HK-2 (cell line): ENCODE data around the gene AGAP3.

Source experiments
- DNase-seq: peaks from one replicate; pipeline ENCODE4 v3.0.0-alpha.2; 2018; ENCODE audit not compliant: unreplicated experiment

The AGAP3 gene

DNA sequence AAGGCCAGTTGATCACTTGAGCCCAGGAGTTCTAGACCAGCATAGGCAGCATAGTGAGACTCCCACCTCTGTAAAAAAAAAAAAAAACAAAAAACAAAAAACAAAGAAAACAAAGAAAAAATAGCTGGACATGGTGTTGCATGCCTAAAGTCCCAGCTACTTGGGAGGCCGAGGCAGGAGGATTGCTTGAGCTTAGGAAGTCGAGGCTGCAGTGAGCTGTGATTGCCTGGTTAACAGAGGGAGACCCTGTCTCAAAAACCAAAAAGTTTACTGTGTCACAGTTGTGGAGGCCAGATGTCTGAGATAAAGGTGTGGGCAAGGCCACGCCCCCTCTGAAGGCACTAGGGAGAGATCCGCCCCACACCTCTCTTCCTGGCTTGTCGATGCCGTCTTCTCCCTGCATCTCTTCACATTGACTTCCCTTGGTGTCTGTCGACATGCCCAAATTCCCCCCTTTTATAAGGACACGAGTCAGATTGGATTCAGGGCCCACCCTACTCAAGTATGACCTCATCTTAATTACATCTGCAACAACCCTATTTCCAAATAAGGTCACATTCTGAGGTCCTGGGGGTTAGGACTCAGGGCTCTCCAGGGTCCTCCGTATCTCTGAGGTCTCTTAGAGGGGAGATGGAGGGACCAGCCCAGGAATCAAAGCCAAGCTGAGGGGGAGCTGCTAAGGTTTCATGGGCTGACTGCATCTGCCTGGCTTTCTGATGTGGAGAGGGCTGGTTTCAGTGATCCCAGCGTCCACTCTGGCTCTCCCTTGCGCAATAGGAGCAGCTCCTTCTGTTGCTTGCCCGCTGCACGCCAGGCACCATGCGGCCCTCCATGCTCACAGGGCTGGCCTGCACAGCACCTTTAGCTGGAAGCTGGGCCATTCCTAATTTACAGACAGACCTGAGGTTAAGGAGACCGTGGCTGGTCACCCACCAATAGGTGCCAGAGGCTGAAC lies 23.1 kb downstream of the AGAP3 start:
- no peak for DNase-seq

DNA sequence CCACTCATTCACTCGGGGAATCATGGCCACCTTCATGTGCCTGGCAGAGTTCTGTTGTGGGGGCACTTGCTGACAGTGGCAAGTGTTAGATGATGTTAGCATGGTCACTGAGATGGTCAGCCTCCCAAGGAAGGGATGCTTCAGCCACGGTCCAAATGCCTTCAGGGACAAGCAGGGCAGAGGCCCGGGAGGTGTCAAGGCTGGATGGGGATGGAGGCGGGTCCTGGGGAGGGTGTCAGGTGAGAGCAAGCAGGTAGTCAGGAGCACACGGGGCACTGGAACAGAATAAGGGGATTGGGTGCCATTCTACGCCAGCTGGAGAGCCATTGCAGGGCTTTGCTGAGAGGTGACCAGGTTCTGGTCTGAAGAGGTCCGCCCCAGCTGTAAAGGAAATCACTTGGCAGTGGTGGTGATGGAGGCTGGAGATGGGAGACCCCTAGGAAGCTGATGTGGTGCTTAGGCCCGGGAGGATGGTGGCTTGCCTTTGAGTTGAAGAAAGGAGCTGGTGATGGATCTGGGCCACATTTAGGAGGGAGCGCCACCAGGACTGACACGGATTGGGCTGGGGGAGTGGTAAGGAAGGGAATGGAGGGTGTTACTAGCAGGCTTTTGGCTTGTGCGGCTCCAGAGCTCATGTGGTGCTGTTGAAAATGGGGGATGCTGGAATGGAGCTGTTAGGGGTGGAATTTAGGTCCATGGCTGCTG lies 24.1 kb downstream of the AGAP3 start:
- no peak for DNase-seq

DNA sequence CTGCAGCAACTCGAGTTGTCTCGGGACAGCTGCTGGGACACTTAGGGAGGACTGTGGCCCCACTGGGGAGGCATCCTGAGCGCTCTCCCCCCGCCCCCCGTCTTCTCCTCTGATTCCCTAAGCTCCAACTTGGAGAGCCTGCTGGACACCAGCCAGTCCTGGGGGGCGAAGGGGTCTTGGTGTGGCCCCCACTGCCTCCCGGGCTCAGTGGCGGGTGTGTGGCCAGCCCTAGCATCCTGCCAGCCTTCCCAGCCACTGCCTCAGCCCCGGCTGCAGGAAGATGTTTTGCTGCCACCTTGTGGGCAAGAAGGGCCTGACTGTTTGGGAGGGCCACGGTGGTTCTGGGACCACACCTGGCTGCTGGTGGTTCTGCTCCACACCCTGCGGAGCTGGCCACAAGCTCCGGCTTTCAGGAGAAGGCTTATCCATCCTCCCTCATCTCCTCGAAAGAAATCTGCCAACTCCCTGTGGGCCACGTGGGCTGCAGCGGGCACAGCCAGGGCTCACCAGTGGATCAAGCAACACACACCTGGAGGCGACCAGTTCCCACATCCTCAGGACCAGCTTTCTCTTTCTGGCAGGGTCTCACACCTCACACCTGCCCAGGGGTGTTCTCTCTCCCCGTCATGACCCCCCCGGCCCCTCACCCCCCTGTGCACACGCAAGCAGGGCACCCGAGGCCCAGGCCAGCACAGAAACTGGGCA lies 24.8 kb downstream of the AGAP3 start:
- DNase-seq: peak; percentile 76

DNA sequence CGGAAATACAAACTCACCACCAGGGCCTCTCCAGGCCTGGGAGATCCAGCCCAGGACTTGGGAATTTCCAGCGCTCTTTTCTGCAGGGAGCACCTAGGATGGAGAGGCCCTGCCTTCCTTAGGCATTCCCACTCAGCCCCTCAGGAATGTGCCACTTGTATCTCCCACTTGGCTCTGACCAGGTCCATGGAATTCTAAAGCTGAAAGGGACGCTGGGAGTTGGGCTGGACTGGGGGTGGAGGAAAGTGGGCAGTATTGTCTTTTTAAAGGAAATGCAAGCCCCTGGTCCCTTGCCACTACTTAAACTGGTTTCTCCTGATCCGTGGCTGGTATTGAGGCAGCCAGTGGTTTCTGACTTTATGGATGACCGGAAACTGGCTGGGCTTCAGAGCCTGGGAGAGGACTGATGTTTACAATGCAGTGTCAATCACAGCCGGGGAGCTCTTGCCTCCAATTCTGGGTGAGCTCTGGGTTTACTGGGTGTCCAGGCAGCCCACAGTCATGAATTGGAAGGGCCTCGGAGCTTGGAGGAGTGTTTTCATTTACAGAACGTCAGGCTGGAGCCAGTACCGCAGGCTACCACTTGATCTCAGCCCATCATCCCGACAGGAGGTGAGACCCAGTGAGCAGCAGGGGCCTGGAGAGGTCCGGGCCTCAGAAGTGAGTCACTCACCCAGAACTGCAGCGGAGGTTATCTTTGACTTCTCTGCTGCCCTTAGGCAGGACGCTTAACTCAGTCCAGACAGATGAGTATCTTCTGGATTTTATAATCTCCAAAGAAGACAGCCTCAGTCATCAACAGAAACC lies 27.3 kb downstream of the AGAP3 start:
- DNase-seq: peak; percentile 80

DNA sequence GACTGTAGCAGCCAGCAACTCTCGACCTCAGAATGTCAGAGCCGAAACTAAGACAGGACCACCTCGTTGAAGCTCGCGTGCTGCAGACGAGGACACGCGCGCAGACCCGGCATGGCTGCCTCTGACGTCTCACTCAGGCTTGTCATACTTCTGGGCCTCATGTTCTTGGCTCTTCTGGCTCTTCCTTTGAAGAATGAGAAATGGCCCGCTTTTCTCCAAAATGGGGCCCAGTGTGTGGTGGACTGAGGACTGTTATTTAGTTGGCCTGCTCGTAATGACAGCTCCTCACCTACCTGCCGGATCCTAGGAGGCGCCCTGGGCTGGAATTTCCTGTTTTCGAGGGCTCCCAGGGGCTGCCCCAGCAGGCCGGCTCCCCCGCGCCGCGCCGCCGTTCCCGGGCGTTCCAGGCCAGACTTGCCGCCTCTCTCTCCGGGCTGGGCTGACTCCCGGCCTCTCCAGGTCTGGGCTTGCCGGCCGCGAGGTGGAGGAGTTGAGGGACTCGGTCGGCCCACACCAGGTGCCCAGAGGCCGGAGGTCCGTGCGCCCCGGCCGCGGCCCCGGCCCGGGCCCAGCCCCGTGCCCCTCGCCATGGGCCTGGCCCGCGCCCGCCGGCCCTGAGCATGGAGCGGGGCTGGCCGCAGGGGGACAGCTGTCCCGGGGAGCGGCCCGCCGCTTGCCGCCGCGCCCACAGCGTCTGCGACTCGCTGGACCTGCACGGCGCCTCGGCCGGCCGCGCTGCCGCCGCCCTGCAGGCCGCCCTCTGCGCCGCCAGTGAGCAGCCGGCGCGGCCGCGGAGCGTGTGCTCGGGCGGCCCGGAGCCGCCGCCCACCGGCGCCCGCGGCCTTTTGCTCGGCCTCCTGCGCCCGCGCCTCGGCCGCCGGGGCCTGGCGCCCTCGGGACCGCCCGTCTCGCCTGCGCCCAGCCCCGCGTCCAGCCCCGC lies 28.1 kb downstream of the AGAP3 start:
- DNase-seq: no peak

DNA sequence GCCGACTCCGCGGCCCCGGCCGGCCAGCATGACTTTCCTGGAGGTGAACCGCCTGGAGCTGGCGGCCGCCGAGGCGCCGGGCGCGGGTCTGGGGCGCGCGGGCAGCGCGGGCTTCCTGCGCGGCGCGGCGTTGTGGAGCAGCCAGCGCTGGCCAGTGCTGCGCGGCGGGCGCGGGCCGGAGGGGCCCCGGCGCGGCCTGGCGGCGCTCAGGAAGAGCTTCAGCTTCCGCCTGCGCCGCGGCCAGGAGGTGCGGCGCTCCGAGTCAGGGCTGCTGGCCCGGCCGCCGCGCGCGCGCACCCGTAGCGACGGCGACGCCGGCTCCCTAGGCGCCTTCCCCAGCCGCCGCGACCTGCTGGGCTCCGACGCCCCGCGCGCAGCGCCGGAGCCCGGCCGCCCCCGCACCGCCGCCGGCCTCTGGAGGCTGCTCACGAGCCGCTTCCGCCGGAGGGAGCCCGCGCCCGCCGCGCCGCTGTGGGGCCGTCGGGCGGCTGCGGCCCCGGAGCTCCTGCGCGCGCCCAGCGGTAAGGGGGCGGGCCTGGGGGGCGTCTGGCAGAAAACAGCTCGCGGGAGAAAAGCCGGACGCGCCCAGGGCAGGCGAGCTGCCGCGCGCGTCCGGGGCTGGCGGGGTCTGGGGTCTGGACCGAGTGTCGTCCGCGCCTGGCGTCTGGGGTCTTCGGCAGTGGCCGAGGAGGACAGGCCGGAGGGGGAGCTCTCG lies 29.0 kb downstream of the AGAP3 start:
- DNase-seq: no peak

DNA sequence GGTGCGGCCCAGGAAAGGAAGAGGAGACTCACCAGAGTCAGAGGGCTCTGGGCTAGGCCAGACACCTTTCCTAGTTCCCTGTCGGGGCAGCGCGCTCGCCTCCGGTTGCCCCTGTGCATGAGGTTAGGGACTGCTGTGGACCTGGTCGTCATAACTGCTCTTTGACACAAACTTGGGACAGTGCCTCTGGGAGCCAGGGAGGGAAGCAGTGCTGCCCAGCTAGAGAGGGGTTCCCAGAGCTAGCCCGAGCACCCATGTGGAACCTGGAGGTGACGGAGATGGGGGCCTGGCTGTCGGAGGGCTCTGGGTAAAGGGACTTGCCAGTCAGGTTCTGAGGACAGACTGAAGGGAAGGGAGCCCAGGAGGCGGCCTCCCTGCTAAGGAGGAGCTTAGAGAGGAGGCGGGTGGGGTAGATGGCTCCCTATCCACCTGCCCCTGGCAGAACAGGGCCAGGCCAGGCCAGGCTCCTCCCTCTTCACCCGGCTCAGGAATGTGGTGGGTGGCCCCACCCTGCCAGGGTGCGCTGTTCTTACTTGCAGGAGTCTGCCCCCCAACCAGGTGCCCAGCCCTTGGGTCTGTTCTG lies 29.7 kb downstream of the AGAP3 start:
- no peak for DNase-seq

DNA sequence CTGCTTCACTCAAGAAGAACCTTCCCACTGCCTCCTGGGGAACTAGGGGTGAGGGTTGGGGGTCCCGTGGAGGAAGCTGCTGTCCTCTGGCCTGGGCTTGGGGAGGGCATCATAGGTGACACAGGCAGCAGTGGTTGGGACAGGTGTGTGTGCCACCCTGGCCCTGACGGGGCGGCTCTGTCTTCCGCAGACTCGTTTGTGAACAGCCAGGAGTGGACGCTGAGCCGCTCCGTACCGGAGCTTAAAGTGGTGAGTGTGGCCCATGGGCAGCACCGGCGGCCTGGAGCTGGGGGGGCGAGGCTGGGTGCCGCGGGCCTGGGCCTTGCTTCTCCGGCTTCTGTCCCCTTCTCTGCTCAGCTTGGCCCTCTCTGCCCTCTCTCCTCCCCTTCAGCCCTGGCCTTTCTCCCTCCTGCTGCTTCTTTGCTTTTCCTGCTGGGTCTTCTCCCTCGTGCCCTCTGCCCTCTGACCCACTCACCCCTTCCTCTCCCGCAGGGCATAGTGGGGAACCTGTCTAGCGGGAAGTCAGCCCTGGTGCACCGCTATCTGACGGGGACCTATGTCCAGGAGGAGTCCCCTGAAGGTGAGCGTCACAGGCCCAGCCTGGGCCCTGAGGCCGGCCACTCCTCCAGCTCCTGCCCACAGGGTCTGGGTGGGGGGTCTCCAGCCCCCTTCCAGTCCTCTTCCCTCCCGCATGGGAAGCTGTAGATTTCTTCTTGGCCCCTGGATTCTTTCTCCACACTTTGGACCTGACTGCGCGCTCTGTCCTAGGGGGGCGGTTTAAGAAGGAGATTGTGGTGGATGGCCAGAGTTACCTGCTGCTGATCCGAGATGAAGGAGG lies 30.5 kb downstream of the AGAP3 start:
- DNase-seq: no peak

DNA sequence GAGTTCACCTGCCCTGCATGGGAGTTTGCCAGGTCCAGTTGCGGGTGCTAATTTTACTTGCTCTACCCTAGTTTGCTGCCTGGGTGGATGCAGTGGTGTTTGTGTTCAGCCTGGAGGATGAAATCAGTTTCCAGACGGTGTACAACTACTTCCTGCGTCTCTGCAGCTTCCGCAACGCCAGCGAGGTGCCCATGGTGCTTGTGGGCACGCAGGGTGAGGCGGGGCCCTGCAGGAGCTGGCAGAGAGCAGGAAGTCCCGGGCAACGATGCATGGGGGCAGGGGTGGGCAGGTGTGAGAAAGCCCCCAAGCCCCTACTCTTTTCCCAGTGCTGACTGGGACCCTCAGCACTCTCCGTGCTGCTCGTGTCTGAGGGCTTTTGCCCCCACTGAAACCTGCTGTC lies 31.3 kb downstream of the AGAP3 start:
- DNase-seq: no peak

DNA sequence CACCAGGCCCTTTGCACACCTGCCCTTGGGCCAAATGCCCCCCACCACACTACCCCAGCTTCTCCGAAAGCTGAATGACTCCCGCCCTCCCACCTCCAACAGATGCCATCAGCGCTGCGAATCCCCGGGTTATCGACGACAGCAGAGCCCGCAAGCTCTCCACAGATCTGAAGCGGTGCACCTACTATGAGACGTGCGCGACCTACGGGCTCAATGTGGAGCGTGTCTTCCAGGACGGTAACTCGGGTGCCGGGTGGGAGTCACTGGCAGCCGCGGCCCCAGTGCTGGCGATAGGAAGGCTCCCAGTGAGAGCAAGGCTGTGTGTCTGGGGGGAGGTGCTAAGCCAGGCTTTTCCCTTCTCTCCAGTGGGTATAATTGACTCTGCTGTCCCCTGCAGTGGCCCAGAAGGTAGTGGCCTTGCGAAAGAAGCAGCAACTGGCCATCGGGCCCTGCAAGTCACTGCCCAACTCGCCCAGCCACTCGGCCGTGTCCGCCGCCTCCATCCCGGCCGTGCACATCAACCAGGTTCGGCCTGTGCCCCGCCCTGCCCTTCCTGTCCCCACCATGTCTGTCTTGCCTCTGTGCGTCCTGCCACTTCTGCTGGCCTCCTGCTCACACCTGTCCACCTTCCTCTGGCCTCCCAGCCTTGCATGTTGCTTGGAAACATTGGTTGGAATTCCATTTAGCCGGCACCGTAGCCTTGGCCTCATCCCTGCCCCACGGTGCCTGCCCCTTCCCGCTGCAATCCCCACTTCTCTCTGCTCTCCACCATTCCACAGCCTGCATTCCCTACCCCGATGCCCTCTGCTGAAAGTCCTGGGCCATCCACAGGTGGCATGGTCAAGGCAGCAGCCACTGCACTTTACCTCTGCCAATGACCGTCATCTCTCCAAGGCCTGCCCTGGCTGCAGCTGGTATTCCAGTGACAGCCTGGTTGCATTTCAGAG lies 32.1 kb downstream of the AGAP3 start:
- DNase-seq: no peak

DNA sequence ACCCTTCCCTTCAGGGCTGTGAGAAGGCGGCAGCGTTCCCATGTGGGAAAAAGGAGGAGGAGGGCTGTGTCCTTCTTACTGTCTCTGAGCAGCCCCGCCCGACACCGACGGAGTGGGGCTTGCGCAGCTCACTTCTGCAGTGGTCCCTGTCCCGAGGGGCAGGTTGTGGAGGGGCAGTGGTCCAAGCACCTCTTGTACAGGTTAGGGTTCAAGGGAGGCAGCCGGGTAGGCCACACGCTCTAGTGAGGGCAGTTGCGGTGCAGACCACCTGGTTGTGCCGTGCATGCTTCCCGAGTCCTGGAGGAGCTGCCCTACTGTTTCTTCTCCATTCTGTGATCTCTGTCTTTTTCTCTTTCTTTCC lies 32.8 kb downstream of the AGAP3 start:
- no peak for DNase-seq

DNA sequence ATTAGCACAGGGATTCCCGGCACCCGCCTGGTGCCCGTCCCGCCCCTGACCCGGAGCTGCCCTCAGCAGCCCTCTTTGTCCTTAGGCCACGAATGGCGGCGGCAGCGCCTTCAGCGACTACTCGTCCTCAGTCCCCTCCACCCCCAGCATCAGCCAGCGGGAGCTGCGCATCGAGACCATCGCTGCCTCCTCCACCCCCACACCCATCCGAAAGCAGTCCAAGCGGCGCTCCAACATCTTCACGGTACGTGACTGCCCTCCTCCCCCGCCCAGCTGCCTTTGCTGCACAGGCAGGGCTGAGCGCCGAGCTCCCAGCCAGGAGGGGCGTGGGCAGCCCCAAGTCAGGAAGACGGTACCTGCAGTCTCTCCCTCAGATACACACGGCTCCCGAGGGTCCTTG lies 33.6 kb downstream of the AGAP3 start:
- DNase-seq: no peak

DNA sequence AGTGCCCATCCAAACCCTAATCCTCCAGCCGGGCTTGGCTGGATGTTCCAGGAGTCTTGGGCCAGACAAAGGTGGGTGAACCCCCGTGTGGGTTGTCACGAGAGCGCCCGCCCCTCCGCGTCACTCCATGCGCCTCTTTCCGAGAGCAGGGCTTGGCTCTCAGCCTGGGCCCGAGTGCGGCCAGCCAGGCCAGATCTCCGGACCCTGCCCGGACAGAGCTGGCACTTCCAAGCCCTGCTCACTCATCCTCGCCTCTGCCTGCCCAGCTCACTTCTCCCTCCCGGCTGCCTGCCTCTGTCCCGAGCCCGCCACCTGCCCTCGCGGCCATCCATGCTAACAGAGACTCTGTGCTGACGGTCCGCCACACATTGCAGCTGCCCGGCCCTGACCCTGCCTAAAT lies 34.6 kb downstream of the AGAP3 start:
- DNase-seq: no peak

DNA sequence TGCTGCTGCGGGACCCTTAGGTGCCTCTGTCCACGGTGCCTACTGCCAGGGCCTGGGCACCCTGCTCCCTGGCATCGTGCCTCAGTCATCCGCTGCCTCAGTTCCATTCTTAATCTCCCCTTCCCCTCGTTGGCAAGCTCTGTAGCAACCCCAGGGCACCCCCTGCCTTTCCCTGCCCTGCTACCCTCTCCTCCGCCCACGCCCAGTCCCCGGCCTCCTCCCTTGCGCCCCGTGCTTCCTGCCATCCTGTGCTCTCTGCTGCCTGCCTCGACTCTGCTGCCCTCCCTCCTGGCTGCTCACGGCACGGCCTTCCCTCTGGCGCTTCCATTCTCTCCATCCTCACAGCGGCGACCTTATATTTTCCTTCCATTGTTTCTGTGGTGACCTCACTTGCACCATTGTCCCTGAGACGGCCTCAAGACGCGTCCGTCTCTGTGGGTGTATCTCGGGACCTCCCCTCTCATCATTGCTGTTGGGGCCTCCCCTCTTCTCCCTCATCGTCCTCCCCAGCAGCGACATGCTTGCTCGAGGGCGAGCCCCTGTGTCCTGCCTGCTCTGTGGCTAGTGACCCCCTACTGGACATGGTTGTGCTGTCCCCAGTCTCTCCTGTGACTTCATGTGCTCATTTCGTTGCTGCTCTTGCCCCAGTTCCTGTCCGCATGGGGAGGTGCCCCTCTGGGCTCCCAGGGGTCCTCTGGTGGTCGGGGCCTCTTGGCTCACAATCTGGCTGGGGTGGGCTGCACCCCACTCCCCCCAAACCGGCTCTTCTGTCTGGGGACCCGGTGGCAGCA lies 35.3 kb downstream of the AGAP3 start:
- DNase-seq: no peak

DNA sequence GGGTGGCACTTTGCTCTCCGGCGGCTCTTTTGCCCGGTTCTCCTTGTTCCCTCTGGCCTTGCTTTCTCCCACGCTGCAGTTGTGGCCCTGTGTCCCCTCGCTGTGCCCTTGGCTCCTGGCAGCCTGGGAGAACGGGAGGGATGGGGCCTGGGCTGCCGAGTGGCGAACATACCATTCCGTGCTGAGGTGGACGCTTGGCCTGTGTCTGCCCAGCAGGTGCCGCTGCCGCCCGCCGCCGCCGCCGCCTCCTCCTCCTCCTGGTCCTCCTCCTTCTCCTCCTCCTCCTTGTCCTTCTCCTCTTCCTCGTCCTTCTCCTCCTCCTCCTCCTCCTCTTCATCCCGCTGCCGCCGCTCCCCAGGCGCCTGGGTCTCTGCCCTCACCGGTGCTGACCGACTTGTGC lies 36.0 kb downstream of the AGAP3 start:
- no peak for DNase-seq

DNA sequence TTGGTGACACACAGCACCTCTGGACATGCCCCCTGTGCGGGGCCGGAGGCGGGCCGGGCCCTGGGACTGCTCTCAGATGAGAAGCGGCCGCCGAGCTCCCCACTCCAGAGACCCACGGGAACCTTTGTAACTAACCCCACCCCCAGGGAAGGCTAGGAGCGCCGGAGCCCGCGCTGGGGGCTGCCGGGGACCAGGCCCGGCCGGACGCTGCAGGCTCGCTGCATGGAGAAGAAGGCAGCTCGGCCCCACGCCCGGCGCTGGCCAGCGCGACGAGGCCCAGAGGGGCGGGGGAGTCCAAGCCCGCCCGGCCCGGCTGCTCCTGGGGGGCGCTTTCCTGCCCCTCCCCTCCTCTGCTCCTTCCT lies 36.5 kb downstream of the AGAP3 start:
- DNase-seq: no peak
